NCI-H69 (cell line): ENCODE data around the gene CHD9.
A peak's percentile ranks its signal among the peaks of the same experiment; 100 is the strongest.

Experiments used
- DNase-seq: peaks from one replicate; lab custom pipeline; 2025; lab: John Stamatoyannopoulos, UW

CHD9 gene

DNA sequence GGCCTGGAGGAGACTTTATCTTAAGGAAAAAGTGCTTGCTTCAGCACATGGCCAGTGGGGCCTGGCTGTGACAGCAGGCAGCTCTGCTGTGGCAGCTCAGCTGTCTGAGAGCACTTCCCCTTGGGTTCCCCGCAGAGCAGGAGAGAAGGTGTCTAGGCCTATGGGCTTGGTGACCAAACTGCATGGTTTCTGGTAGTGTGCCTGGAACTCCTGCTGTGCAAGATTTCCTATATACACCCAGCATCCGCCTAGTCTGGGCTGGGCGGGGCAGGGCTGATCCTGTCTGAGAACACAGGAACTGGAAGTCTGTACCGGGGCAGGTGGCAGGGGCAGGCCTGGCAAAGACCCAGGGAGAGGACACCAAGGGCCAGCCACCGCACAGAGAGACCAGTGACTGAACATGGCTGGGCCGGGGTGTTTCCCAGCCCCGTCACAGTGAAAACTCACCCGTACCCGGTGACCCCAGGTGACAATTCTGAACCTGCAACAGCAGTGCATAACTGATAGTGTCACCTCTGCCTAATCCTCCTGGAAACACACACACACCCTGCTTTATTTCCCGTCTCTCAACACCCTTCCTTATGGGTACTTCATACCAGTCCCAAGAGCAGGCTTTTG lies 39.3 kb downstream of the CHD9 start:
- DNase-seq: peak; percentile 95

DNA sequence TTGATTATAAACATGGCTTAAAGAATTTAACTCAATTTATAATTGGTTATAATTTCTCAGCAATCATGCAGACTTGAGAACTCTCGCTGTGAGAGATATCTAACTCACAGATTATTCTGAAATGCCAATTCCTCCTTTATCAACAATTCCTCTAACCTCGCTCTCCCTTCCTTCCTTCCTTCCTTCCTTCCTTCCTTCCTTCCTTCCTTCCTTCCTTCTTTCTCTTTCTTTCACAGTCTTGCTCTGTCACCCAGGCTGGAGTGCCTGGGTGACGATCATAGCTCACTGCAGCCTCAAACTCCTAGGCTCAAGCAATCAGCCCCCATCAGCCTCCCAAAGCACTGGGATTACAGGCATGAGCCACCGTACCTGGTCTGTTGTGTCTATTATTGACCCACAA lies 42.4 kb downstream of the CHD9 start:
- DNase-seq: no peak

DNA sequence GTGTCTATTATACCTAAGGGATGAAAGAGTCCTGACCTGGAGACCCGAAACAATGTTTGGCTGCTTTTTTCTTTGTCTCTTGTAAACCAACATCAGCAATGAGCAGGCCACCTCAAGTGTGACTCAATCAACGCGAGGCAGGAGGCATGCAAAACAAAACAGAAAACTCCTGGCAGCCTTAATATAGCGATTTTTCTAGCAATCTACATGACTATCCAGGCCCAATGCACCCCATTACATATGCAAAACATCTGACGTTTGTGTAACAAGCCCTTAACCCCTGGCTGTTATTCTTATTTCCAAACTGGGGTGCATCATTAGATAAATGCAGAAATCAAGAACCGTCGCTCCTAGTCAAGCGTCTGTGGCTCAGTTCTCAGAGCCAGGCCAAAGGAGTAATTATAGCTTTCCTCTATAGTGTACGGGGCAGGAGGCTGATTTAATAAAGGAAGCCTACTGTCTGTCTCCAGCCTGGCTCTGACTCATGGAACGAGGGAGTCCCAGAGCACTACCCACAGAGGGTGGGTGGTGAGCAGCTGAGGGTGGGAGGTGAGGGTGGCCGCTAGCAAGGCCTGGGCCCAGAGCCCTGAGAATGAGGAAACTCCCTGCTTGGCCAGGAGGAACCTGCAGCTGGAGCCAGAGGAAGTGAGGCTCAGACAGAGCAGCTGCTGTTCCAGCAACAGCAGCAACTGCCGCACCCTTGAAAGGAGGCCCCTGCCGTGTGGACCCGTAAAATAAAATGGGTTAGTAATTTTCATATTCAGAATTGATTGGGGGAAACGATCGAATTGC lies 43.9 kb downstream of the CHD9 start:
- peak; percentile 90 for DNase-seq

DNA sequence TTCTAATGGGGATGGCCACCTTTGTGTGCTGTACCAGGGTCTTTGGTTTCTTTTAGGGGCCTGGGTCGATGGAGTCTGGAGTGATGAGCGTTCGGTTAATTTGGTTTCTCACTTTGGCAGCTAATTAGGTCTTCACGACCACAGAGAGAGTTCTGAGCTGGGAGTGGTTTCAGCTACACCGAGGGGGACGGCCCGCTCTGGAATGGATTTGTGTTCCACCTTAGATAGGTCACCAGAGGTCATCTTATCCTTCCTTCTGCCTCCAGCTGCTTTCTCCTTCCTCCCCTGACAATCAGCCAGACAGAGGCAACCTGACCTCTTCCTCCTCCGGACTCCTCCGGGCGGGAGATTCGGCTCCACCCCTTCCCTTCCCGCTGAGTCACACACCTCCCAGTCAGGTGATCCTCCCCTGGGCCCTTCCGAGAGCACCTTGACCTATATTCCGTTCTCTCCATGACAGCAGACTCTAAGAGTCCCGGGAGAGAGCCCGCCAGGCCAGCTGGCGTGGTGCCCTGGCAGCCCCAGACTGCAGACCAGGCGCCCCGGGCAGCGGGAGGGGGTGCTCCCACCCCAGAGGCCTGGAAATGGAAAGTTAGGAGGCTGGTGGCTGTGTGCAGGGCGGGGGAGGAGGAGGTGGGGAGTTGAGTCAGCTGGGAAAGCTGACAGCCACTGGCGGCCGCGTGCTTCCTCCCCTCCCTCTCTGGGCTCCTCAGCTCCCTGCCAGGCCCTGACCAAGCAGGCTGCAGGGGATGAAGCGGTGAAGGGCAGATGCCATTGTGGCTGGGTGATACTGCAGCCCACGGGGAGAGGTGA lies 44.7 kb downstream of the CHD9 start:
- peak; percentile 97 for DNase-seq

- DNase-seq: peak; percentile 37
Measured at GRCh38 chr16:53100131-53100748, 45.4 kb downstream of the CHD9 start.

- DNase-seq: peak; percentile 73
Measured at GRCh38 chr16:53100889-53101288, 46.1 kb downstream of the CHD9 start.

GRCh38 chr16:53103811-53104210 lies 49.0 kb downstream of the CHD9 start:
- DNase-seq: no peak

GRCh38 chr16:53105565-53105964 lies 50.8 kb downstream of the CHD9 start:
- DNase-seq: no peak

- no peak for DNase-seq
Measured at GRCh38 chr16:53111078-53111791, 56.4 kb downstream of the CHD9 start.

DNA sequence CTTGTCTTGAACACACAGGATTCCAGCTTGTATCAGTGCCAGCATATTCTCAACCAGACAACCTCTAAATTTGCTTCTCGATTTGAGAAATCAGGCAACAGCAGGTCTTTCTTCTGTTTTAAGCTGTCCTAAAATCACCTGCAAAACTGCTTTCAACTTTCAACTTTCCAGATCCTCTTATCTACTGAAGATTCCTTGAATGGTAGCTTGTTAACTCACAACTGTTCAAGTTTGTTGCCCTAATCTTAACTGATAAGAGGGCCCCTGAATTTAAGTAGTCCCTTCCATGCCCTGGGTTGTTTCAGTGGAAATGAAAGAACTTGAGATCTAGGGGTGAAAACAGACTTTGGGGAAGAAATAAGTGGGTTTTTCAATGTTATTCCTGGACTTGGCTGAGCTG lies 57.2 kb downstream of the CHD9 start:
- DNase-seq: no peak

DNA sequence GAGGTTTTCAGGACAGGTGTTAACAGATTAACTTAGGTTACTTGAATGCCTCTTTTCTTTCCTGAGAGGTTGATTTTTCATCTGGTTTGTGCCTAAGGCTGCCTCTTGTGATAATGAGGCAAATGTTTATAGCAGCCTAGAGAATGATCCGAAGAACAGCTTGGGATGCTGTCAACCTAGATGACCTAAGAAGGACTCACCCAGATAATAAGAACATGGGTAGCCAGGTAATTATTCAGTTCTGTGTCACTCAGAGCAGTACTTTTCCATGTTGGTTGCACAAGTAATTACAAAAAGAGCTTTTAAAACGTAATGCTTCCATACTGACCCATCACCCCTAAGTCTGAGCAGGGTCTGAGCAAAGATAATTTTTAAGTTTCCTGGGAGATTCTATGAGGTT lies 60.3 kb downstream of the CHD9 start:
- DNase-seq: no peak

- DNase-seq: no peak
Measured at GRCh38 chr16:53115773-53116172, 61.0 kb downstream of the CHD9 start.

- DNase-seq: no peak
Measured at GRCh38 chr16:53121043-53121620, 66.3 kb downstream of the CHD9 start.

DNA sequence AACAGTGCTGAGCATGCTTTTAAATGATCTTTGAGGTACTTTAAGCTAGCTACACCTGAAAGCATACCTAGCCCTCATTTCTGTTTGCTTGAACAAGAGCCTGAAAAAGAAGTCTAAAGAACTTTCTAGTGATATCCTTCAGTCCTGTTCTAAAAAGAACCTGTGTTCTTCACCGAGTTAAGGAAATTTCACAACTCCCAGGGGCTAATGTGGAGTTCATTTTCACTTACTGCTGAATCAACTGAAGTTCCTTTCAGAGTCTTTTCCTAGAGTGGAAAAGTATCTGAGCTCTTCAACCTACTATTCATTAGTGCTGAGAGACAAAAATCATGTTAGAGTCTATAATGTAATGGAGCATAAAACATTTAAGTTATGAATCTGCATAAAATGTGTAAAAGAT lies 66.9 kb downstream of the CHD9 start:
- no peak for DNase-seq

- DNase-seq: no peak
Measured at GRCh38 chr16:53123747-53124146, 69.0 kb downstream of the CHD9 start.

DNA sequence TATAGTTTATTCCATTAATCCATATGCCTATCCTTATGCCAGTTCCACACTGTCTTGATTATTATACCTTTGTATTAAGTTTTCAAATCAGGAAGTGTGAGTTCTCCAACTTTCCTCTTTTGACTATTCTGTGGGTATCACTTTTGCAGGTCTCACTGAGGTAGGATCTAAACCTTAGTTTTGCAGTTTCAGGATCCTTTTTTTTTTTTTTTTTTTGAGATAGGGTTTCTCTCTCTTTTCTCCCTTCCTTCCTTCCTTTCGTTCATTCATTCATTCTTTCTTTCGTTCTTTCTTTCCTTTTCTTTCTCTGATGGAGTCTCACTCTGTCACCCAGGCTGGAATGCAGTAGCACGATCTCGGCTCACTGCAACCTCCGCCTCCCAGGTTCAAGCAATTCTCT lies 71.6 kb downstream of the CHD9 start:
- no peak for DNase-seq

DNA sequence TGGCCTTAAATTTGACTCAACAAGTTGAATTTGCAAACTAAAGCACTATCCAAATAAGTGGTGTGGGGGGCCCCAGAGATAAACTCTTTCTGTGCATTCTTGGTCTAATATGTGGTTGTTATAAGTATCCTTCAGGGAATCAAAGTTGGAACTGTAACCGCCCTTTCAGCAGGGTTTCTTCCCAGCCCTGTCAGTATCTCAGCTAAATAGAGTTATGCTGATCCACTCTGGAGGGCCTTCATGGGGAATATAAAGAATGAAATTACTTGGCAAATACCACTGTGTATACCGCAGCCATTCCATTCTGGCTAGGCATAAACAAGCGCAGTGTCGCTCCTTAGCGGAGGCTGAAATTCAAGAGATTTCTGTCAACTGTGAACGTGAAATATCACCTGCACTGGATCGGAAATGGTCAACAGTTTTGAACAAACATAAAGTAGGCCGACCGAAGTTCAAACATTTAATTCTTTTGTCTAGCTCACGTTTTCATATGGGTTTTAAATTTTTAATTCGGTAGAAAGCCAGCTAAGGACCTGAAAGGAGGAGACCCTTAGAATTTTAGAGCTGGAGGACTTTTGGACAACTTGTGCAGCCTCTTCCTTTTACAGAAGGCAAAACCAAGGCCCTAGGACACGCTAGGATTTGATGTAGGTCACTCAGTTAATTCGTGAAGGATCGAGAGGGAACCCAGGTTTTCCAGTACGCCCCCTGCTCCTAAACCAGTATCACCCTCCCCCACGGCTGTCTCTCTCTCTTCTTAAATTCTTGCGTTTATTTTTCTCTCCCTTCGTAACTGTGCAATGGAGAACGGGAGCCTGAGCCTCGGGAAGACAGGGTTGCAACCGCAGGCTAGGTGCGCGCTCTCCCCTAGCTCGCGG lies 74.7 kb downstream of the CHD9 start:
- peak; percentile 3 for DNase-seq

DNA sequence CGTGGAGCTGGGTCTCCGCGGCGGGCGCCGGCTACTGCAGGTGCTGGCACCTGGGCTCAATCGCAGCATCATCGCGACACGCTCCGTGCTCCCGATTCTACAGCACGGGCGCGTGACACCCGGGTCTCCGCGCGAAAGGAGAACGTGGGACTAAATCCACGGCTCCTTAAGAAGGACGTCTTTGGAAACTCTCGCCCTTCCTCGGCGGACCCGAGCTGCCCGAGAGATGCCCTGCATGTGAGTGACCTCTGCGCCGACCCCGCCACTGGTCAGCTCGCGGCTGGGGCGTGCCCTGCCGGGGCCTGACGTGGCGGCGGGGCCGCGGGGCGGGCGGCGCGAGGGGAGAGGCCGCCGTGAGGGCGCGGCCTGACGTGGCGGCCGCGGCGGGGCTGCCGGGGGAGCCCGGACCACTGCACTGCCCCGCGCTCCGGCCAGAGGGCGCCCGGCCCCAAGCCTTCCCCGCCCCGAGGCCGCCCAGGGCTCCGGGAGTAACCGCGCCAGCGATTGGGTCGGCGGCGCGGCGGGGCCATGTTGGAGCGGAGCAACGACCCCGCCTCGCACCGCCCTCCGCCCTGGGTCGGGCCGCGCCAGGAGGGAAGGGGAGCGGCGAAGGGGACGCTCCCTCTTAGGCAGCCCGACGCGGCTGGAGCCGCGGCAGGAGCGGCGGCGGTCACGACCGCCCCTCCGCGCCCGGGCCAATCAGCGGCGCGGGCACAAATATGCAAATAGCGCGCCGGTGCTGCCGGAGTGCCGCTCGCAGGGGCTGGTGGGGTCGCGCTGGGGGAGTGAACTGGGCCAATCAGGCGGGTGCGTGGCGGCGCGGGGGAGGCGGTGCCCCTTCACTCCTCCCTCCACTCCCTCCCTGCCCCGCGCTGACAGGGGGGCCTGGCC lies 75.6 kb downstream of the CHD9 start:
- peak; percentile 95 for DNase-seq

DNA sequence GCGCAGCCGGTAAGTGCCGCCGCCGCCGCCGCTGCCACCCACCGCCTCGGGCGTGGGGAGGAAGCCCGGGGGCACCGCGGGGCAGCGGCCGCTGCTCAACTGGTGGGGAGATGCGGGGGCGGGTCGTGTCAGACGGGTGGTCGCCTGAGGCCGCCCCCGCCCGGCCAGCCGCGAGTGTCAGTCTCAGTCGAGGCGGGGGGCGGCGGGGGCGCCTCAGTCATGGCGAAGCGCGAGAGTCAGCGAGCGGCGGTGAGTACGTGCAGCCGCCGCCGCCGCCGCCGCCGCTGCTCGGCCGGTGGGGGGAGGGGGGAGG lies 76.2 kb downstream of the CHD9 start:
- DNase-seq: no peak
